HCT116 (cell line): ENCODE measurements around the gene NCOA5. TPM values are rescaled to one million over a fixed set of nuclear protein-coding genes. Genes with fewer than 3 reads are reported as not detected.

Experiments
- ATAC-seq: fragments of 200-7000 bp; cut with Tn5 transposase; 2 replicates; pipeline ENCODE4 v1.9.1; 2020; ENCODE audit warnings: mild to moderate bottlenecking, moderate library complexity
- BruUV-seq: library from RNA; stranded (reverse); fragments of 400-500 nt; replicated peaks from 2 replicates; lab custom pipeline; 2021; lab: Mats Ljungman, UMichigan
- CTCF ChIA-PET: fragments of 300-600 bp; sonication (Branson Sonifier 250); formaldehyde crosslinking; loops from one replicate; lab custom pipeline; 2021; ENCODE audit warnings: antibody characterized with exemption; lab: Charles Lee
- POLR2A ChIA-PET: fragments of 300-600, 350-600 bp; sonication (Branson Sonifier 250); formaldehyde crosslinking; loops from one replicate; lab custom pipeline; 2021; ENCODE audit warnings: antibody characterized with exemption; lab: Charles Lee
- RAD21 ChIA-PET, 2 experiments: fragments of 300-600 bp; sonication (Branson Sonifier 250); formaldehyde crosslinking; loops; one replicate each; lab custom pipeline; 2023; ENCODE audit warnings: low total read pairs in 2 of 2; ENCODE audit not compliant: uncharacterized antibody in 2 of 2, unreplicated experiment in 2 of 2, low non-redundant PET in 1 of 2; lab: Charles Lee
- DNase-seq: peaks from one replicate; pipeline ENCODE4 v3.0.0-alpha.2; 2010; ENCODE audit warnings: low read depth, low spot score
- H2AFZ ChIP-seq: fragments of 200-600 bp; shearing (Covaris generic), sonication (generic); 2 replicates; pipeline ENCODE4 v1.6.1; 2017; ENCODE audit warnings: low read depth, mixed run types, mixed read lengths, antibody characterized with exemption, low read length; ENCODE audit not compliant: poor library complexity, severe bottlenecking
- H3K27ac ChIP-seq: 2 replicates; pipeline ENCODE4 v1.5.1; 2012; ENCODE audit warnings: low read depth, low read length
- H3K27me3 ChIP-seq: fragments of 200-600 bp; sonication (generic); 2 replicates; pipeline ENCODE4 v1.6.1; 2016; ENCODE audit warnings: mixed run types, low read length, mixed read lengths; ENCODE audit not compliant: insufficient read depth
- H3K36me3 ChIP-seq, 2 experiments: fragments of 200-500 bp in 1 of 2; fragments of 200-600 bp in 1 of 2; sonication (Bioruptor generic) in 1 of 2; sonication (generic) in 1 of 2; 2 replicates each; pipeline versions ENCODE4 v1.5.1 to v1.6.1; 2014 to 2016; ENCODE audit warnings: low read length in 2 of 2, inconsistent platforms in 1 of 2, mixed read lengths in 1 of 2, mixed run types in 1 of 2; ENCODE audit not compliant: insufficient read depth in 2 of 2, control insufficient read depth in 1 of 2
- H3K4me1 ChIP-seq, 2 experiments: fragments of 200-600 bp in 1 of 2; sonication (generic) in 1 of 2; 2 replicates each; pipeline versions ENCODE4 v1.5.1 to v1.6.1; 2012 to 2017; ENCODE audit warnings: low read length in 2 of 2, inconsistent platforms in 1 of 2, mild to moderate bottlenecking in 1 of 2, mixed read lengths in 1 of 2, mixed run types in 1 of 2, moderate library complexity in 1 of 2; ENCODE audit not compliant: insufficient read depth in 2 of 2, control insufficient read depth in 1 of 2
- H3K4me2 ChIP-seq: fragments of 200-600 bp; sonication (generic); 2 replicates; pipeline ENCODE4 v1.6.1; 2017; ENCODE audit warnings: mixed run types, low read length, mixed read lengths
- H3K4me3 ChIP-seq, 2 experiments: fragments of 200-600 bp in 1 of 2; sonication (generic) in 1 of 2; replicated peaks in 1 of 2; 2 replicates each; pipeline ENCODE4 v1.5.1; 2011 to 2016; ENCODE audit warnings: low read length in 2 of 2, control low read depth in 1 of 2, low read depth in 1 of 2, mild to moderate bottlenecking in 1 of 2, mixed read lengths in 1 of 2, mixed run types in 1 of 2
- H3K79me2 ChIP-seq: fragments of 200-600 bp; sonication (generic); 2 replicates; pipeline ENCODE4 v1.6.1; 2017; ENCODE audit warnings: mild to moderate bottlenecking, mixed run types, low read length, moderate library complexity, mixed read lengths; ENCODE audit not compliant: insufficient read depth
- H3K9ac ChIP-seq: fragments of 200-600 bp; sonication (generic); 2 replicates; pipeline ENCODE4 v1.6.1; 2016; ENCODE audit warnings: low read length, mixed read lengths
- H3K9me2 ChIP-seq: fragments of 200-600 bp; sonication (generic), shearing (Covaris generic); 2 replicates; pipeline ENCODE4 v1.6.1; 2017; ENCODE audit warnings: mixed run types, mild to moderate bottlenecking, moderate library complexity; ENCODE audit not compliant: insufficient read depth
- H3K9me3 ChIP-seq, 2 experiments: fragments of 200-500 bp in 1 of 2; fragments of 200-600 bp in 1 of 2; sonication (Bioruptor generic) in 1 of 2; sonication (generic) in 1 of 2; 2 replicates each; pipeline ENCODE4 v1.6.1; 2014 to 2017; ENCODE audit warnings: low read length in 2 of 2, mixed read lengths in 2 of 2, inconsistent platforms in 1 of 2, low read depth in 1 of 2, mild to moderate bottlenecking in 1 of 2, mixed run types in 1 of 2, moderate library complexity in 1 of 2; ENCODE audit not compliant: control insufficient read depth in 1 of 2, insufficient read depth in 1 of 2
- H4K20me1 ChIP-seq: fragments of 200-600 bp; sonication (generic), shearing (Covaris generic); 2 replicates; pipeline ENCODE4 v1.6.1; 2017; ENCODE audit warnings: mixed run types, mild to moderate bottlenecking, moderate library complexity; ENCODE audit not compliant: insufficient read depth
- ATF3 ChIP-seq: IDR thresholded peaks from 2 replicates; pipeline ENCODE4 v1.6.1; 2012
- CBX3 ChIP-seq: IDR thresholded peaks from 2 replicates; pipeline ENCODE4 v1.6.1; 2012; ENCODE audit warnings: low read depth
- ELF1 ChIP-seq: IDR thresholded peaks from 2 replicates; pipeline ENCODE4 v1.6.1; 2012; ENCODE audit warnings: low read depth, borderline replicate concordance
- EZH2 ChIP-seq: fragments of 200-600 bp; sonication (generic); IDR thresholded peaks from 2 replicates; pipeline ENCODE4 v1.6.1; 2017; ENCODE audit warnings: antibody characterized with exemption, mixed run types
- EZH2phosphoT487 ChIP-seq: fragments of 200-600 bp; IDR thresholded peaks from 2 replicates; pipeline ENCODE4 v1.6.1; 2018; ENCODE audit warnings: antibody characterized with exemption, borderline replicate concordance
- FOSL1 ChIP-seq: IDR thresholded peaks from 2 replicates; pipeline ENCODE4 v1.6.1; 2012; ENCODE audit warnings: low read depth
- JUND ChIP-seq: IDR thresholded peaks from 2 replicates; pipeline ENCODE4 v1.6.1; 2012
- POLR2A ChIP-seq: IDR thresholded peaks from 2 replicates; pipeline ENCODE4 v1.7.0; 2011; ENCODE audit warnings: borderline replicate concordance; ENCODE audit not compliant: insufficient read depth, insufficient read length; ENCODE audit errors: extremely low read depth
- POLR2AphosphoS5 ChIP-seq: IDR thresholded peaks from 2 replicates; pipeline ENCODE4 v1.6.1; 2011; ENCODE audit warnings: mild to moderate bottlenecking, low read depth, low read length, moderate library complexity
- SP1 ChIP-seq: IDR thresholded peaks from 2 replicates; pipeline ENCODE4 v1.6.1; 2012; ENCODE audit warnings: low read depth
- SRF ChIP-seq: IDR thresholded peaks from 2 replicates; pipeline ENCODE4 v1.6.1; 2012; ENCODE audit warnings: low read depth
- TCF7L2 ChIP-seq: IDR thresholded peaks from 2 replicates; pipeline ENCODE4 v1.7.0; 2011; ENCODE audit warnings: borderline replicate concordance, inconsistent platforms; ENCODE audit not compliant: insufficient read depth, insufficient read length; ENCODE audit errors: extremely low read depth
- ZBTB33 ChIP-seq: IDR thresholded peaks from 2 replicates; pipeline ENCODE4 v1.6.1; 2011; ENCODE audit warnings: mild to moderate bottlenecking, low read length, moderate library complexity; ENCODE audit not compliant: insufficient replicate concordance; ENCODE audit errors: extremely low read depth
- ZNF274 ChIP-seq: fragments of 200-500 bp; sonication (Bioruptor generic); IDR thresholded peaks from 2 replicates; pipeline ENCODE4 v1.6.1; 2014; ENCODE audit warnings: mild to moderate bottlenecking, low read depth, low read length, inconsistent platforms
- intact Hi-C: fragments of 100-400 bp; cut with micrococcal nuclease; formaldehyde crosslinking; loops from 2 replicates; pipeline ENCODE4 v1.10.0; 2022
- total RNA-seq: library from RNA; stranded (reverse); gene quantifications from one replicate; pipeline ENCODE4 v1.2.1, GENCODE V29; 2021; ENCODE audit not compliant: unreplicated experiment
- TF ChIP-seq, protein P1 (sequence below), 3 experiments: fragments of 200-600 bp in 1 of 3; sonication (generic) in 1 of 3; IDR thresholded peaks in 2 of 3; conservative IDR thresholded peaks in 1 of 3; 2 replicates each; pipeline ENCODE4 v1.5.1; 2012 to 2017; ENCODE audit warnings: low read depth in 2 of 3, low read length in 2 of 3, antibody characterized with exemption in 1 of 3, borderline replicate concordance in 1 of 3, control low read depth in 1 of 3, mild to moderate bottlenecking in 1 of 3, mixed read lengths in 1 of 3, mixed run types in 1 of 3, moderate library complexity in 1 of 3; ENCODE audit not compliant: insufficient read depth in 1 of 3

The NCOA5 gene
- total RNA-seq, 1 experiment from 2014 or later = 31.6 TPM

GRCh38 chr20:46083531-46084061 is 6.2 kb downstream of the NCOA5 start:
- peaks cover 0 to 8% of the 10 kb centered on the region in 2 experiments; a peak in 1 of 4 replicates for H3K36me3 ChIP-seq
- peaks cover 99% of the 10 kb centered on the region for H3K79me2 ChIP-seq
- H3K9me3 ChIP-seq = no peaks in the 10 kb centered on the region
- no peak overlapping the region for H3K27ac ChIP-seq
- peaks cover 24 to 41% of the 10 kb centered on the region in 2 experiments for H3K4me1 ChIP-seq
- no peak for TF ChIP-seq POLR2AphosphoS5
- no peak for TF ChIP-seq POLR2A
- TF ChIP-seq CBX3 = no peak
- TF ChIP-seq, protein P1, sequence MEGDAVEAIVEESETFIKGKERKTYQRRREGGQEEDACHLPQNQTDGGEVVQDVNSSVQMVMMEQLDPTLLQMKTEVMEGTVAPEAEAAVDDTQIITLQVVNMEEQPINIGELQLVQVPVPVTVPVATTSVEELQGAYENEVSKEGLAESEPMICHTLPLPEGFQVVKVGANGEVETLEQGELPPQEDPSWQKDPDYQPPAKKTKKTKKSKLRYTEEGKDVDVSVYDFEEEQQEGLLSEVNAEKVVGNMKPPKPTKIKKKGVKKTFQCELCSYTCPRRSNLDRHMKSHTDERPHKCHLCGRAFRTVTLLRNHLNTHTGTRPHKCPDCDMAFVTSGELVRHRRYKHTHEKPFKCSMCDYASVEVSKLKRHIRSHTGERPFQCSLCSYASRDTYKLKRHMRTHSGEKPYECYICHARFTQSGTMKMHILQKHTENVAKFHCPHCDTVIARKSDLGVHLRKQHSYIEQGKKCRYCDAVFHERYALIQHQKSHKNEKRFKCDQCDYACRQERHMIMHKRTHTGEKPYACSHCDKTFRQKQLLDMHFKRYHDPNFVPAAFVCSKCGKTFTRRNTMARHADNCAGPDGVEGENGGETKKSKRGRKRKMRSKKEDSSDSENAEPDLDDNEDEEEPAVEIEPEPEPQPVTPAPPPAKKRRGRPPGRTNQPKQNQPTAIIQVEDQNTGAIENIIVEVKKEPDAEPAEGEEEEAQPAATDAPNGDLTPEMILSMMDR (IDR thresholded peaks at IDR 0.05 in 2 of 3, conservative IDR thresholded peaks at IDR 0.05 in 1 of 3; ENCODE audit: borderline replicate concordance in 1 of 3, insufficient read depth in 1 of 3, low read depth in 2 of 3, low read length in 2 of 3) = no peak
- no peak for TF ChIP-seq SRF
- no peak for TF ChIP-seq ZBTB33
- TF ChIP-seq FOSL1 = no peak
- TF ChIP-seq EZH2 = no peak
- no peak for TF ChIP-seq SP1
- TF ChIP-seq EZH2phosphoT487 = no peak
- TF ChIP-seq ZNF274 = no peak
- no peak for TF ChIP-seq JUND
- TF ChIP-seq ATF3 = no peak
- TF ChIP-seq TCF7L2 = no peak
- no peak for TF ChIP-seq ELF1
- H3K27me3 ChIP-seq = no peaks in the 10 kb centered on the region
- ChIA-PET POLR2A (no interaction called here), CTCF (interaction anchor here (1.0 to 1.8 kb wide), 2 partner anchors 61 to 114 kb away, joined by 4 to 6 read pairs; no protein-coding TSS in a partner anchor), RAD21 (no interaction called here)
- H4K20me1 ChIP-seq = peaks cover 41% of the 10 kb centered on the region; the same call in 1 of the 2 replicates
- H3K9ac ChIP-seq = no peak overlapping the region
- ATAC-seq (no peak), DNase-seq (no peak)
- H3K4me2 ChIP-seq = no peak overlapping the region
- H2AFZ ChIP-seq = no peak overlapping the region
- H3K9me2 ChIP-seq = no peaks in the 10 kb centered on the region
- no TSS peak for BruUV-seq
- H3K4me3 ChIP-seq = no peak overlapping the region
- intact Hi-C loops = no loop called here
